Bronchial epithelial cell (primary cell): ENCODE data around the gene NDFIP2. TPM values are rescaled to one million over a fixed set of nuclear protein-coding genes. Genes with fewer than 3 reads are reported as not detected.

Experiments used
- DNase-seq: peaks from one replicate; pipeline ENCODE4 v3.0.0-alpha.2; 2010; ENCODE audit warnings: low read depth
- FAIRE-seq: peaks from 2 replicates; lab custom pipeline; 2011; peaks lifted over from hg19 to GRCh38; lab: Jason Lieb, UNC
- H3K27me3 ChIP-seq: 2 replicates; pipeline ENCODE4 v1.5.1; 2011; ENCODE audit warnings: low read length; ENCODE audit not compliant: control insufficient read depth, insufficient read depth
- H3K36me3 ChIP-seq: 2 replicates; pipeline ENCODE4 v1.5.1; 2011; ENCODE audit warnings: low read length; ENCODE audit not compliant: control insufficient read depth, insufficient read depth
- H3K4me3 ChIP-seq: 2 replicates; pipeline ENCODE4 v1.5.1; 2011; ENCODE audit warnings: mild to moderate bottlenecking, low read depth, low read length, control low read depth
- total RNA-seq: library from RNA; depleted of rRNA; stranded (reverse); fragments of >200 nt; gene quantifications from 2 replicates; pipeline ENCODE4 v1.2.1, GENCODE V29; 2014
- TF ChIP-seq, protein P1 (sequence below): IDR thresholded peaks from 2 replicates; pipeline ENCODE4 v1.5.1; 2011; ENCODE audit warnings: mild to moderate bottlenecking, moderate library complexity, low read length, control low read depth, inconsistent platforms; ENCODE audit not compliant: insufficient read depth, severe bottlenecking

NDFIP2 gene
- total RNA-seq, 1 donor from 2014 or later = 80.0 TPM

DNA sequence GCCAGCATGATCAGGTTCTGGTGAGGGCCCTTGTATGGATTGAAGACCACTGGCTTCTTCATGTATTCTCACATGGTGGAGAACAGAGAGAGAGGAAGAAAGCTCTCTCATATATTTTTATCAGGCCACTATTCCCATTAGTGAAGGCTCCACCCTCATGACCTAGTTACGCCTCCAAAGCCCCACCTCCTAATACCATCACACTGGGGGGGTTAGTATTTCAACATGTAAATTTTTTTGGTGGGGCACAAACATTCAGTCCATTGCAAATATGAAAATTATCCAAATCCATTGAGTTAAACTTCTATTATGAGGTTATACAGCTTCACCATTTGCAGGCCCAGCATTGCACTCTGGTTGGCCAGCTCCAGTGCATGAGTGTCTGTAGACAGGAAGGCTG is 41.7 kb upstream of the NDFIP2 start:
- TF ChIP-seq, protein P1, sequence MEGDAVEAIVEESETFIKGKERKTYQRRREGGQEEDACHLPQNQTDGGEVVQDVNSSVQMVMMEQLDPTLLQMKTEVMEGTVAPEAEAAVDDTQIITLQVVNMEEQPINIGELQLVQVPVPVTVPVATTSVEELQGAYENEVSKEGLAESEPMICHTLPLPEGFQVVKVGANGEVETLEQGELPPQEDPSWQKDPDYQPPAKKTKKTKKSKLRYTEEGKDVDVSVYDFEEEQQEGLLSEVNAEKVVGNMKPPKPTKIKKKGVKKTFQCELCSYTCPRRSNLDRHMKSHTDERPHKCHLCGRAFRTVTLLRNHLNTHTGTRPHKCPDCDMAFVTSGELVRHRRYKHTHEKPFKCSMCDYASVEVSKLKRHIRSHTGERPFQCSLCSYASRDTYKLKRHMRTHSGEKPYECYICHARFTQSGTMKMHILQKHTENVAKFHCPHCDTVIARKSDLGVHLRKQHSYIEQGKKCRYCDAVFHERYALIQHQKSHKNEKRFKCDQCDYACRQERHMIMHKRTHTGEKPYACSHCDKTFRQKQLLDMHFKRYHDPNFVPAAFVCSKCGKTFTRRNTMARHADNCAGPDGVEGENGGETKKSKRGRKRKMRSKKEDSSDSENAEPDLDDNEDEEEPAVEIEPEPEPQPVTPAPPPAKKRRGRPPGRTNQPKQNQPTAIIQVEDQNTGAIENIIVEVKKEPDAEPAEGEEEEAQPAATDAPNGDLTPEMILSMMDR = no peak
- FAIRE-seq = no peak

GRCh38 chr13:79440958-79441528 is 39.9 kb upstream of the NDFIP2 start:
- TF ChIP-seq, protein P1 = no peak
- Histone ChIP-seq H3K4me3 (no peak overlapping the region), H3K27me3 (no peaks in the 10 kb centered on the region), H3K36me3 (no peaks in the 10 kb centered on the region)
- no peak for DNase-seq
- FAIRE-seq = no peak

More for the DNA sequence above, 41.7 kb upstream of the NDFIP2 start:
- DNase-seq = no peak
- H3K36me3 ChIP-seq = no peaks in the 10 kb centered on the region
- no peak overlapping the region for H3K4me3 ChIP-seq
- no peaks in the 10 kb centered on the region for H3K27me3 ChIP-seq

DNA sequence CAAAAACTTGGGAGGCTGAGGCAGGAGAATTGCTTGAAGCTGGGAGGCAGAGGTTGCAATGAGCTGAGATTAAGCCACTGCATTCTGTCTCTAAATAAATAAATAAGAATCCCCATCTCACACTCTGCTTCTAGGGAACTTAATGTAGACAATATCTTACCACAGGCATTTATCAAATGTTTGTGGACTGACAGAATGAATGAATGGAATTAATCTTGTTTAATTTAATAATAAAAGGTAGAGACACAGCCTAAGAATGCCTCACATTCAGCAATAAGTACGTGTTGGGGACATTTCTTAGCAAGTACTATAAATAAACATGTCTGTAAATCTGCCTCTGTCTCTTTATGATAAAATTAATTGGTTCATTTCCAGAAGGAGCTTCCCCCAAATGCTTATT is 38.7 kb upstream of the NDFIP2 start:
- DNase-seq (no peak), FAIRE-seq (no peak)
- Histone ChIP-seq H3K4me3 (no peak overlapping the region), H3K27me3 (no peaks in the 10 kb centered on the region), H3K36me3 (no peaks in the 10 kb centered on the region)
- TF ChIP-seq, protein P1 = no peak

DNA sequence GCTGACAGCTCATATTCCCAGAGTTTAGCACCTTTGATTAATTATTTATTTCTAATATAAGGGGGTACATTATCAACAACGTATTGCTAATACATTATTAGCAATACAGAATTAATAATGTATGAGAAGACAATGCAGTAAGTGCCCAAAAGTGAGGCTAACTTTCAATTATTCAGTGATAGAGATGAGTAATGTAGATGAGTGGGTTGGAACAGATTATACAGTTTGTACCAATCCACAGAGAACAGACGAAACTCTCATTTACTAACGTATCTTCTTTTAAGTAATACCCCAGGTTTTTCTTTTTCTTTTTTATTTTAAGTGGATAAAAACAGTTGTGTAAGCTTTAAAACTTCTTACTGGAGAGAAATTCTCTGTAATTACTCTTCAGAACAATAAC is 38.2 kb upstream of the NDFIP2 start:
- DNase-seq (no peak), FAIRE-seq (no peak)
- no peaks in the 10 kb centered on the region for H3K36me3 ChIP-seq
- H3K27me3 ChIP-seq = no peaks in the 10 kb centered on the region
- TF ChIP-seq, protein P1 = no peak
- H3K4me3 ChIP-seq = no peak overlapping the region

GRCh38 chr13:79445968-79446645 is 34.8 kb upstream of the NDFIP2 start:
- FAIRE-seq = no peak
- DNase-seq = no peak
- Histone ChIP-seq H3K36me3 (no peaks in the 10 kb centered on the region), H3K27me3 (no peaks in the 10 kb centered on the region), H3K4me3 (no peak overlapping the region)
- TF ChIP-seq, protein P1 = no peak
